HEK293 (cell line): ENCODE data around the gene PRKCG.

ENCODE experiments used
- EGR2 ChIP-seq: fragments of 450-650 bp; formaldehyde crosslinking; IDR thresholded peaks from 2 replicates; pipeline ENCODE4 v1.5.1; 2016; ENCODE audit warnings: low read depth, missing biosample characterization, missing genetic modification characterization
- KLF7 ChIP-seq: fragments of 450-650 bp; formaldehyde crosslinking; IDR thresholded peaks from 2 replicates; pipeline ENCODE4 v1.5.1; 2016; ENCODE audit warnings: missing biosample characterization, missing genetic modification characterization, borderline replicate concordance
- MYNN ChIP-seq: fragments of 450-650 bp; formaldehyde crosslinking; IDR thresholded peaks from 2 replicates; pipeline ENCODE4 v1.5.1; 2016; ENCODE audit warnings: missing biosample characterization, missing genetic modification characterization, borderline replicate concordance
- REPIN1 ChIP-seq: fragments of 450-650 bp; formaldehyde crosslinking; IDR thresholded peaks from 2 replicates; pipeline ENCODE4 v1.5.1; 2017; ENCODE audit warnings: missing biosample characterization, missing genetic modification characterization, low read depth
- REST ChIP-seq: fragments of 450-650 bp; formaldehyde crosslinking; IDR thresholded peaks from 2 replicates; pipeline ENCODE4 v1.5.1; 2016; ENCODE audit warnings: missing biosample characterization, missing genetic modification characterization
- SALL2 ChIP-seq: fragments of 450-650 bp; formaldehyde crosslinking; IDR thresholded peaks from 2 replicates; pipeline ENCODE4 v1.5.0; 2017; ENCODE audit warnings: missing biosample characterization, mild to moderate bottlenecking, missing genetic modification characterization, borderline replicate concordance
- TRIM28 ChIP-seq: IDR thresholded peaks from 2 replicates; pipeline ENCODE4 v1.6.1; 2011; ENCODE audit warnings: low read length, control low read depth, borderline replicate concordance
- ZBTB20 ChIP-seq: fragments of 450-650 bp; formaldehyde crosslinking; IDR thresholded peaks from 2 replicates; pipeline ENCODE4 v1.5.1; 2016; ENCODE audit warnings: missing biosample characterization, missing genetic modification characterization
- ZBTB7A ChIP-seq: fragments of 450-650 bp; formaldehyde crosslinking; IDR thresholded peaks from 2 replicates; pipeline ENCODE4 v1.5.1; 2016; ENCODE audit warnings: low read depth, missing biosample characterization, missing genetic modification characterization
- ZNF114 ChIP-seq: fragments of 450-650 bp; formaldehyde crosslinking; IDR thresholded peaks from 2 replicates; pipeline ENCODE4 v1.5.0; 2017; ENCODE audit warnings: missing biosample characterization, missing genetic modification characterization
- ZNF169 ChIP-seq: fragments of 450-650 bp; formaldehyde crosslinking; IDR thresholded peaks from 2 replicates; pipeline ENCODE4 v1.5.1; 2016; ENCODE audit warnings: missing biosample characterization, missing genetic modification characterization
- ZNF184 ChIP-seq: fragments of 450-650 bp; IDR thresholded peaks from 2 replicates; pipeline ENCODE4 v1.5.1; 2018; ENCODE audit warnings: missing biosample characterization, mild to moderate bottlenecking, missing genetic modification characterization
- ZNF2 ChIP-seq: fragments of 450-650 bp; formaldehyde crosslinking; IDR thresholded peaks from 2 replicates; pipeline ENCODE4 v1.5.1; 2016; ENCODE audit warnings: missing biosample characterization, missing genetic modification characterization
- ZNF214 ChIP-seq: fragments of 450-650 bp; formaldehyde crosslinking; IDR thresholded peaks from 2 replicates; pipeline ENCODE4 v1.5.1; 2017; ENCODE audit warnings: missing biosample characterization, mild to moderate bottlenecking, missing genetic modification characterization, borderline replicate concordance
- ZNF366 ChIP-seq: fragments of 450-650 bp; formaldehyde crosslinking; conservative IDR thresholded peaks from 2 replicates; pipeline ENCODE4 v1.5.1; 2016; ENCODE audit warnings: missing biosample characterization, missing genetic modification characterization
- ZNF394 ChIP-seq: fragments of 450-650 bp; formaldehyde crosslinking; IDR thresholded peaks from 2 replicates; pipeline ENCODE4 v1.5.1; 2016; ENCODE audit warnings: missing biosample characterization, missing genetic modification characterization, mild to moderate bottlenecking, moderate library complexity, borderline replicate concordance
- ZNF404 ChIP-seq: fragments of 450-650 bp; formaldehyde crosslinking; IDR thresholded peaks from 2 replicates; pipeline ENCODE4 v1.5.1; 2017; ENCODE audit warnings: missing biosample characterization, missing genetic modification characterization
- ZNF473 ChIP-seq: fragments of 450-650 bp; formaldehyde crosslinking; IDR thresholded peaks from 2 replicates; pipeline ENCODE4 v1.5.1; 2017; ENCODE audit warnings: missing biosample characterization, missing genetic modification characterization
- ZNF555 ChIP-seq: fragments of 450-650 bp; formaldehyde crosslinking; conservative IDR thresholded peaks from 2 replicates; pipeline ENCODE4 v1.5.1; 2017; ENCODE audit warnings: missing biosample characterization, mild to moderate bottlenecking, missing genetic modification characterization, inconsistent platforms
- ZNF558 ChIP-seq: fragments of 450-650 bp; formaldehyde crosslinking; IDR thresholded peaks from 2 replicates; pipeline ENCODE4 v1.5.1; 2016; ENCODE audit warnings: missing biosample characterization, missing genetic modification characterization
- ZNF571 ChIP-seq: fragments of 450-650 bp; formaldehyde crosslinking; IDR thresholded peaks from 2 replicates; pipeline ENCODE4 v1.5.0; 2017; ENCODE audit warnings: missing biosample characterization, missing genetic modification characterization
- ZNF629 ChIP-seq: fragments of 450-650 bp; formaldehyde crosslinking; IDR thresholded peaks from 2 replicates; pipeline ENCODE4 v1.5.1; 2017; ENCODE audit warnings: missing biosample characterization, missing genetic modification characterization
- ZNF692 ChIP-seq: fragments of 450-650 bp; formaldehyde crosslinking; IDR thresholded peaks from 2 replicates; pipeline ENCODE4 v1.5.1; 2016; ENCODE audit warnings: missing biosample characterization, missing genetic modification characterization
- ZNF792 ChIP-seq: fragments of 450-650 bp; formaldehyde crosslinking; IDR thresholded peaks from 2 replicates; pipeline ENCODE4 v1.5.1; 2016; ENCODE audit warnings: missing biosample characterization, missing genetic modification characterization
- ZNF837 ChIP-seq: fragments of 450-650 bp; formaldehyde crosslinking; IDR thresholded peaks from 2 replicates; pipeline ENCODE4 v1.5.1; 2016; ENCODE audit warnings: missing biosample characterization, missing genetic modification characterization
- TF ChIP-seq, protein P1 (sequence below): fragments of 450-650 bp; formaldehyde crosslinking; IDR thresholded peaks from 2 replicates; pipeline ENCODE4 v1.5.1; 2017; ENCODE audit warnings: missing biosample characterization, missing genetic modification characterization
- TF ChIP-seq, protein P2 (sequence below): fragments of 450-650 bp; formaldehyde crosslinking; IDR thresholded peaks from 2 replicates; pipeline ENCODE4 v1.5.1; 2017; ENCODE audit warnings: missing biosample characterization, missing genetic modification characterization
- TF ChIP-seq, protein P3 (sequence below): fragments of 450-650 bp; formaldehyde crosslinking; IDR thresholded peaks from 2 replicates; pipeline ENCODE4 v1.5.1; 2016; ENCODE audit warnings: missing biosample characterization, missing genetic modification characterization

Gene PRKCG

DNA sequence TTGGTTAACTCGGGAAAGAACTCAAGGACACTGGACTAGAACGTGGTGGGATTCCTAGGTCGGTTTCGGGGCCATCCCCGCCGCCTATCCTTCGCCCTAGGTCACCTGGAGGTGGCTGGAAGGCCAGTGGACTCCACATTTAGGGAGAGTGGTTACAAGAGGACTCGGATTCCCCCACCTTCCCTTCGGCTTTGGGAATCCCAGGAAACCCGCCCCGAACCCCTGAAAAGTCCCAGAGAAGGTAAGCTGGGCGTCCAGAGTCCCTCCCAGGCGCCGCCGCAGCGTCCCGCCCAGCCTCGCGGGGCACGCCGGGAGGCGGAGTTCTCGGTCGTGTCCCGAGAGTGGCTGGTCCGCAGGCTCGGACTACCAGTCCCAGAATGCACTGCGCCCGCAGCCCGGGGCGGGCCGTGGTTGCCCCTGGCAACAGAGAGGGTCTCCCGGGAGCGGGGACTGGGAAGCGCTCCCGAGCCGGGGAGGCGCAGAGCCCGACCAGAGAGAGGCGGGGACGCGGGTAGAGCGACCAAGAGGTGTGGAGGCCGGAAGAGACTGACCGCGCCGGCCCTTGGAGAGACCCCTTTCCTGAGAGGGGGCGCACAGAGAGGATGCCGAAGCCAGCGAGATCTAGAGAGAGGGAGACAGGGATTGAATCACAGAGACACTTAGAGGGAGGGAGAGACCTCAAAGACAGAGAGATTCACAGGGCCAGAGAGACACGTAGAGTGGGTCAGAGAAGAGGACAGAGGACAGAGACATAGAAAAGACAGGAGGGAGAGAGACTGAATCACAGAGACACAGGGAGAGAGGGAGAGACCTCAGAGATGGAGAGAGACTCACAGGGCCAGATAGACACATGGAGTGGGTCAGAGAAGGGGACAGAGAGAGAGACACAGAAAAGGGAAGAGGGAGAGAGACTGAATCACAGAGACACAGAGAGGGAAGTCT lies 2.6 kb upstream of the PRKCG start (continued):
- TF ChIP-seq, protein P1, sequence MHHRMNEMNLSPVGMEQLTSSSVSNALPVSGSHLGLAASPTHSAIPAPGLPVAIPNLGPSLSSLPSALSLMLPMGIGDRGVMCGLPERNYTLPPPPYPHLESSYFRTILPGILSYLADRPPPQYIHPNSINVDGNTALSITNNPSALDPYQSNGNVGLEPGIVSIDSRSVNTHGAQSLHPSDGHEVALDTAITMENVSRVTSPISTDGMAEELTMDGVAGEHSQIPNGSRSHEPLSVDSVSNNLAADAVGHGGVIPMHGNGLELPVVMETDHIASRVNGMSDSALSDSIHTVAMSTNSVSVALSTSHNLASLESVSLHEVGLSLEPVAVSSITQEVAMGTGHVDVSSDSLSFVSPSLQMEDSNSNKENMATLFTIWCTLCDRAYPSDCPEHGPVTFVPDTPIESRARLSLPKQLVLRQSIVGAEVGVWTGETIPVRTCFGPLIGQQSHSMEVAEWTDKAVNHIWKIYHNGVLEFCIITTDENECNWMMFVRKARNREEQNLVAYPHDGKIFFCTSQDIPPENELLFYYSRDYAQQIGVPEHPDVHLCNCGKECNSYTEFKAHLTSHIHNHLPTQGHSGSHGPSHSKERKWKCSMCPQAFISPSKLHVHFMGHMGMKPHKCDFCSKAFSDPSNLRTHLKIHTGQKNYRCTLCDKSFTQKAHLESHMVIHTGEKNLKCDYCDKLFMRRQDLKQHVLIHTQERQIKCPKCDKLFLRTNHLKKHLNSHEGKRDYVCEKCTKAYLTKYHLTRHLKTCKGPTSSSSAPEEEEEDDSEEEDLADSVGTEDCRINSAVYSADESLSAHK (tag by site-specific recombination): no peak; the same call in 1 of the 2 replicates
- TF ChIP-seq, protein P2, sequence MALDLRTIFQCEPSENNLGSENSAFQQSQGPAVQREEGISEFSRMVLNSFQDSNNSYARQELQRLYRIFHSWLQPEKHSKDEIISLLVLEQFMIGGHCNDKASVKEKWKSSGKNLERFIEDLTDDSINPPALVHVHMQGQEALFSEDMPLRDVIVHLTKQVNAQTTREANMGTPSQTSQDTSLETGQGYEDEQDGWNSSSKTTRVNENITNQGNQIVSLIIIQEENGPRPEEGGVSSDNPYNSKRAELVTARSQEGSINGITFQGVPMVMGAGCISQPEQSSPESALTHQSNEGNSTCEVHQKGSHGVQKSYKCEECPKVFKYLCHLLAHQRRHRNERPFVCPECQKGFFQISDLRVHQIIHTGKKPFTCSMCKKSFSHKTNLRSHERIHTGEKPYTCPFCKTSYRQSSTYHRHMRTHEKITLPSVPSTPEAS: 0 out of 2 replicates have a peak, but pooled peaks have one; percentile 28
- no peak for TF ChIP-seq ZNF2 (tag by site-specific recombination)
- peak; percentile 47 for TF ChIP-seq ZBTB7A
- no peak for TF ChIP-seq REPIN1 (tag by site-specific recombination)
- TF ChIP-seq ZNF366 (tag by site-specific recombination): peak; percentile 93
- no peak for TF ChIP-seq ZNF571 (tag by site-specific recombination)
- TF ChIP-seq ZNF114 (tag by site-specific recombination): no peak
- no peak for TF ChIP-seq ZNF169 (tag by site-specific recombination)
- no peak for TF ChIP-seq ZNF214 (tag by site-specific recombination)
- TF ChIP-seq ZNF473 (tag by site-specific recombination): no peak
- TF ChIP-seq ZNF184 (tag by site-specific recombination): no peak
- TF ChIP-seq ZNF837 (tag by site-specific recombination): no peak
- TF ChIP-seq ZNF629 (tag by site-specific recombination): no peak
- TF ChIP-seq MYNN (tag by site-specific recombination): peak; percentile 85
- peak; percentile 75; the same call in 1 of the 2 replicates for TF ChIP-seq ZBTB20 (tag by site-specific recombination)
- TF ChIP-seq TRIM28: no peak
- TF ChIP-seq SALL2 (tag by site-specific recombination): no peak
- TF ChIP-seq KLF7 (tag by site-specific recombination): no peak
- no peak for TF ChIP-seq ZNF394 (tag by site-specific recombination)
- TF ChIP-seq REST (tag by site-specific recombination): 0 out of 2 replicates have a peak, but pooled peaks have one; percentile 13
- no peak for TF ChIP-seq ZNF692 (tag by site-specific recombination)
- TF ChIP-seq ZNF558: no peak
- TF ChIP-seq ZNF555: no peak
- TF ChIP-seq ZNF792 (tag by site-specific recombination): no peak
- TF ChIP-seq, protein P3, sequence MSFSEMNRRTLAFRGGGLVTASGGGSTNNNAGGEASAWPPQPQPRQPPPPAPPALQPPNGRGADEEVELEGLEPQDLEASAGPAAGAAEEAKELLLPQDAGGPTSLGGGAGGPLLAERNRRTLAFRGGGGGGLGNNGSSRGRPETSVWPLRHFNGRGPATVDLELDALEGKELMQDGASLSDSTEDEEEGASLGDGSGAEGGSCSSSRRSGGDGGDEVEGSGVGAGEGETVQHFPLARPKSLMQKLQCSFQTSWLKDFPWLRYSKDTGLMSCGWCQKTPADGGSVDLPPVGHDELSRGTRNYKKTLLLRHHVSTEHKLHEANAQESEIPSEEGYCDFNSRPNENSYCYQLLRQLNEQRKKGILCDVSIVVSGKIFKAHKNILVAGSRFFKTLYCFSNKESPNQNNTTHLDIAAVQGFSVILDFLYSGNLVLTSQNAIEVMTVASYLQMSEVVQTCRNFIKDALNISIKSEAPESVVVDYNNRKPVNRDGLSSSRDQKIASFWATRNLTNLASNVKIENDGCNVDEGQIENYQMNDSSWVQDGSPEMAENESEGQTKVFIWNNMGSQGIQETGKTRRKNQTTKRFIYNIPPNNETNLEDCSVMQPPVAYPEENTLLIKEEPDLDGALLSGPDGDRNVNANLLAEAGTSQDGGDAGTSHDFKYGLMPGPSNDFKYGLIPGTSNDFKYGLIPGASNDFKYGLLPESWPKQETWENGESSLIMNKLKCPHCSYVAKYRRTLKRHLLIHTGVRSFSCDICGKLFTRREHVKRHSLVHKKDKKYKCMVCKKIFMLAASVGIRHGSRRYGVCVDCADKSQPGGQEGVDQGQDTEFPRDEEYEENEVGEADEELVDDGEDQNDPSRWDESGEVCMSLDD (tag by site-specific recombination): peak; percentile 68; the same call in 1 of the 2 replicates
- no peak for TF ChIP-seq EGR2 (tag by site-specific recombination)
- no peak for TF ChIP-seq ZNF404 (tag by site-specific recombination)
